ENCODE measurements around the gene KIAA0040. TPM values are rescaled to one million over a fixed set of nuclear protein-coding genes. Genes with fewer than 3 reads are reported as not detected.

KIAA0040 gene
- total RNA-seq, 1 donor from 2014 or later = 2.4 TPM

DNA sequence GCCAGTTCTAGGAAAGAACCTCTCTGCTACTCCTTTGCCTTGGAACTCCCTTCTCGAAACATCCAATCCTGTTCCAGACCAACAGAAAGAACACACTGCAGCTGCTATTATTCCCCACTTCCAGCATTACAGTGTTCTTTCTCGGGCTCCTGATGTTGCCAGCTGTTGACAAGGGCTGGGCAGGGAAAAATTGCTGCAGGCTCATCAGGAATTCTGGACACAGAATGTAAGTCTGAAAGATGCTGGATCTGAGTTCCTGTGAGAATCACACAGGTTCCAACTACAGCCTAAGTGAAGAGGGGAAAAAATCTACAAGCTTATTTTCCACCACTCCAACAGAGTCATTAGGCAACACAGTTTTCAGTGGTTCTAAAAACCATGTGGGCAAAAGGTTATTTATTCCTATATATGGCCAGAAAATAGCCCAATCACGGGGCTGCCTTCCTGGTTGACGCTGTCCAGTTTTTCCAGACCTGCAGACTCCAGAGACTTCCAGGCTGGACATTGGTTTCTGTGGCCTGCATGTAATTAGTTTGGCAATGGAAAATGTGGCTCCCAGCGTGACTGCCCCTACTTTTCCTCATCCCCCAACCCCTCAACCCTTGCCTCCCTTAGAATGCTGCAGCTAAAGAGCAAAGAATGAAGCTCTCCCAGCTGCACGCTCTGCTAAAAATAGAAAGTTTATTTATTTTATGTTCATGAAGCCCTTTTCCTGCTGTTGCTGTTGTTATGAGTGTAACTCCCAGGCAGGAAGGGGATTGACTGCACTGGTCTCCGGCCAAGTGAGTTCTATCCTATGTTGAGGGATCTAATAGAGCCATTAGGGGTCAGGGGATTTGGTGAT lies 8.3 kb upstream of the KIAA0040 start:
- no peaks in the 10 kb centered on the region for H3K36me3 Mint-ChIP-seq (ENCODE audit: insufficient read depth)
- peaks cover 22% of the 10 kb centered on the region for H3K27me3 Mint-ChIP-seq
- no peak for DNase-seq (ENCODE audit: low spot score, unreplicated experiment)
- no peak overlapping the region for H3K4me3 Mint-ChIP-seq (ENCODE audit: low read depth)
- peaks cover 5% of the 10 kb centered on the region for H3K4me1 Mint-ChIP-seq (ENCODE audit: low read depth)
- H3K27ac Mint-ChIP-seq = no peak overlapping the region
- TF ChIP-seq, protein P1, sequence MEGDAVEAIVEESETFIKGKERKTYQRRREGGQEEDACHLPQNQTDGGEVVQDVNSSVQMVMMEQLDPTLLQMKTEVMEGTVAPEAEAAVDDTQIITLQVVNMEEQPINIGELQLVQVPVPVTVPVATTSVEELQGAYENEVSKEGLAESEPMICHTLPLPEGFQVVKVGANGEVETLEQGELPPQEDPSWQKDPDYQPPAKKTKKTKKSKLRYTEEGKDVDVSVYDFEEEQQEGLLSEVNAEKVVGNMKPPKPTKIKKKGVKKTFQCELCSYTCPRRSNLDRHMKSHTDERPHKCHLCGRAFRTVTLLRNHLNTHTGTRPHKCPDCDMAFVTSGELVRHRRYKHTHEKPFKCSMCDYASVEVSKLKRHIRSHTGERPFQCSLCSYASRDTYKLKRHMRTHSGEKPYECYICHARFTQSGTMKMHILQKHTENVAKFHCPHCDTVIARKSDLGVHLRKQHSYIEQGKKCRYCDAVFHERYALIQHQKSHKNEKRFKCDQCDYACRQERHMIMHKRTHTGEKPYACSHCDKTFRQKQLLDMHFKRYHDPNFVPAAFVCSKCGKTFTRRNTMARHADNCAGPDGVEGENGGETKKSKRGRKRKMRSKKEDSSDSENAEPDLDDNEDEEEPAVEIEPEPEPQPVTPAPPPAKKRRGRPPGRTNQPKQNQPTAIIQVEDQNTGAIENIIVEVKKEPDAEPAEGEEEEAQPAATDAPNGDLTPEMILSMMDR (IDR thresholded peaks at IDR 0.05; ENCODE audit: unreplicated experiment) = no peak
- H3K9me3 Mint-ChIP-seq (ENCODE audit: low read depth) = no peaks in the 10 kb centered on the region

DNA sequence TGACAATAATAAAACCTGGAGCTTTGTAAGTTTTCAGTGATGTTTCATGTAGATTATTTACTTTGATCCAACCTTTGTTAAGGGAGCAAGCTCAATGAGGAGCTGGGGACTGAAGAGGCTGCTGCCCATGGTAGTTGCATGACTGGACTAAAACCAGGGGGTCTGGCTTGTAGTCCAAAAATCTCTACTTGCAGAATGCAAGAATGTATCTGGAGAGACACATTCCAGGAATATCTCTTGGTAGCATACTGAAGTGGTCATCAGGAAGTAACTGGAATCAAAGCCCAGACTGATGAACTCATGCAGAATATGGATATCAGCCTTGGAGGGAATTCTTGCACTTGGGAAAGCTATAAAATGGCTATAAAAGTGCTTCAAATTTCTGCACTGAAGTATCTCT lies 5.8 kb upstream of the KIAA0040 start:
- TF ChIP-seq, protein P1 (IDR thresholded peaks at IDR 0.05; ENCODE audit: unreplicated experiment) = no peak
- no peak overlapping the region for H3K27ac Mint-ChIP-seq
- H3K4me1 Mint-ChIP-seq (ENCODE audit: low read depth) = peaks cover 5% of the 10 kb centered on the region
- DNase-seq (ENCODE audit: low spot score, unreplicated experiment) = no peak
- H3K27me3 Mint-ChIP-seq = peaks cover 43% of the 10 kb centered on the region
- H3K9me3 Mint-ChIP-seq (ENCODE audit: low read depth) = no peaks in the 10 kb centered on the region
- no peaks in the 10 kb centered on the region for H3K36me3 Mint-ChIP-seq (ENCODE audit: insufficient read depth)
- no peak overlapping the region for H3K4me3 Mint-ChIP-seq (ENCODE audit: low read depth)

DNA sequence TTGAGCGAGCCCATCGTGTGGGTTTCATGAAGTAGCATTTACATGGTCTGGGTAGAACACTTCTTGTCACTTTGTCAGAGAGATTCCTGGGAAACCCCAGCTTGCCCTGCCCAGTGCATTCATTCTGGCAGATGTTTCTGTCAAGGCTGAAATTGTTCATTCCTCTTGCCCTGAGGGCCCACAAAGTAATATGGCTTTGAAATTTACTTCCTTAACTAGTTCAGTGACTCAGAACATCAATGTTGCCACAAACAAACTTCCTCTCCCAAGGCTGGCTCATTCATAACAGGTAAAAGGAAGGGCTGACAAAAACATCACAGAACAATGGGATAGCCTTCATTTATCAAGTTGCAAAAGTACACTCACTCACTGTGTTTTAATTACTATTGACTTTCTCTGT lies 5.0 kb upstream of the KIAA0040 start:
- no peak overlapping the region for H3K27ac Mint-ChIP-seq
- H3K36me3 Mint-ChIP-seq (ENCODE audit: insufficient read depth) = no peaks in the 10 kb centered on the region
- DNase-seq (ENCODE audit: low spot score, unreplicated experiment) = no peak
- H3K27me3 Mint-ChIP-seq = peaks cover 47% of the 10 kb centered on the region
- H3K4me3 Mint-ChIP-seq (ENCODE audit: low read depth) = no peak overlapping the region
- TF ChIP-seq, protein P1 (IDR thresholded peaks at IDR 0.05; ENCODE audit: unreplicated experiment) = no peak
- peaks cover 5% of the 10 kb centered on the region for H3K4me1 Mint-ChIP-seq (ENCODE audit: low read depth)
- no peaks in the 10 kb centered on the region for H3K9me3 Mint-ChIP-seq (ENCODE audit: low read depth)

DNA sequence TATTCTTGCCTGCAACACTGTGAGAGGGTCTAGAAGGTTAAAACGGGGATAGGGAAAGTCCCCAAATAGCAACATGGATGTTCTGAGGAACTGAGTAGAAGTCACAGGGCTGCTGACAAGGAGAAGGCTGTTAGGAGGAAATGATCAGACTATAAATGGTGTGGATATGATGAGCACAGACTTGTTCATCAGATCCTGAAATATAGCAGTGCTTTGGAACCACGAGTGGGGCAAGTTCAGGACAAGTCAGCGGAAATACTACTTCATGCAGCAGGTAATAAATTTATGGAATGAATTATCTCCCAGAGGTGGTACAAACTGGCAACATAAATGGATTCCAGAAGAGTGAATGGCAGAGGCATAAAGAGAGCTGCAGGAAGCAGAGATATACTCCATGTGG lies 3.2 kb upstream of the KIAA0040 start:
- no peaks in the 10 kb centered on the region for H3K36me3 Mint-ChIP-seq (ENCODE audit: insufficient read depth)
- no peaks in the 10 kb centered on the region for H3K9me3 Mint-ChIP-seq (ENCODE audit: low read depth)
- H3K4me3 Mint-ChIP-seq (ENCODE audit: low read depth) = no peak overlapping the region
- H3K4me1 Mint-ChIP-seq (ENCODE audit: low read depth) = peaks cover 12% of the 10 kb centered on the region
- peaks cover 58% of the 10 kb centered on the region for H3K27me3 Mint-ChIP-seq
- no peak for DNase-seq (ENCODE audit: low spot score, unreplicated experiment)
- TF ChIP-seq, protein P1 (IDR thresholded peaks at IDR 0.05; ENCODE audit: unreplicated experiment) = no peak
- no peak overlapping the region for H3K27ac Mint-ChIP-seq

DNA sequence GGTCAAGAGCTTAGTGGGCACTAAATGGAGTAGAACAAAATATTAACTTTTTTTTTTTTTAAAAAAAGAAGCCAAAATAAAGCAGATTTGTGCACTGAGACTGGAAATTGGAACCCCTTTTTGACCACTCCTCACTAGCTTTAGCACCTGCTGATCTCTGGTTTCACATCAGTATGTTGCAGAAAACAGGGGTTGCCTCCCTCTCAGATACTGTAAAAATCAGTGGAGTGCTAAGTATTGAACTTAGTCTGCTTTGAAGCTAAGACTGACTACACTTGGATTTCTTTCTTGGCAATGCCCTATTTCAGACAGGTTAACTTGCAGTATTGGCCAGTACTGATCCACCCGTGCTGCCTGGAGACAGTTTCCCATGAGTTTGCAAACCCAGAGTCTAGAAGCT lies 2.7 kb upstream of the KIAA0040 start:
- H3K36me3 Mint-ChIP-seq (ENCODE audit: insufficient read depth) = no peaks in the 10 kb centered on the region
- H3K27me3 Mint-ChIP-seq = peaks cover 60% of the 10 kb centered on the region
- peaks cover 12% of the 10 kb centered on the region for H3K4me1 Mint-ChIP-seq (ENCODE audit: low read depth)
- DNase-seq (ENCODE audit: low spot score, unreplicated experiment) = no peak
- no peak overlapping the region for H3K4me3 Mint-ChIP-seq (ENCODE audit: low read depth)
- TF ChIP-seq, protein P1 (IDR thresholded peaks at IDR 0.05; ENCODE audit: unreplicated experiment) = no peak
- H3K9me3 Mint-ChIP-seq (ENCODE audit: low read depth) = no peaks in the 10 kb centered on the region
- H3K27ac Mint-ChIP-seq = no peak overlapping the region

All from progenitor cell of endocrine pancreas (in vitro differentiated cells).